ENCODE results near the gene GBF1. TPM values are rescaled to one million over a fixed set of nuclear protein-coding genes. Genes with fewer than 3 reads are reported as not detected.

GBF1 gene
- polyA plus RNA-seq, 1 donor from 2014 or later: 14.9 TPM

GRCh38 chr10:102402512-102402896 is 157.2 kb downstream of the GBF1 start:
- no peak overlapping the region for H3K27ac ChIP-seq (ENCODE audit: low read length)
- H3K4me3 ChIP-seq (ENCODE audit: low read length): no peak overlapping the region
- no peak overlapping the region for H3K4me2 ChIP-seq (ENCODE audit: low read length)
- H3K9me3 ChIP-seq (ENCODE audit: low read length): no peaks in the 10 kb centered on the region
- no peaks in the 10 kb centered on the region for H3K27me3 ChIP-seq (ENCODE audit: insufficient read depth, low read depth, low read length)
- no peaks in the 10 kb centered on the region for H3K79me2 ChIP-seq (replicated peaks; ENCODE audit: insufficient read depth, low read length)
- H3F3A ChIP-seq (ENCODE audit: insufficient read depth, low read length, poor library complexity, severe bottlenecking): no peaks in the 10 kb centered on the region
- no peaks in the 10 kb centered on the region for H3K9me2 ChIP-seq (ENCODE audit: insufficient read depth, low read length)
- H4K20me1 ChIP-seq (ENCODE audit: insufficient read depth): no peaks in the 10 kb centered on the region
- no peaks in the 10 kb centered on the region for H3K36me3 ChIP-seq (ENCODE audit: insufficient read depth, low read length)
- H2AFZ ChIP-seq (ENCODE audit: low read depth, low read length): no peak overlapping the region
- TF ChIP-seq, protein P1, sequence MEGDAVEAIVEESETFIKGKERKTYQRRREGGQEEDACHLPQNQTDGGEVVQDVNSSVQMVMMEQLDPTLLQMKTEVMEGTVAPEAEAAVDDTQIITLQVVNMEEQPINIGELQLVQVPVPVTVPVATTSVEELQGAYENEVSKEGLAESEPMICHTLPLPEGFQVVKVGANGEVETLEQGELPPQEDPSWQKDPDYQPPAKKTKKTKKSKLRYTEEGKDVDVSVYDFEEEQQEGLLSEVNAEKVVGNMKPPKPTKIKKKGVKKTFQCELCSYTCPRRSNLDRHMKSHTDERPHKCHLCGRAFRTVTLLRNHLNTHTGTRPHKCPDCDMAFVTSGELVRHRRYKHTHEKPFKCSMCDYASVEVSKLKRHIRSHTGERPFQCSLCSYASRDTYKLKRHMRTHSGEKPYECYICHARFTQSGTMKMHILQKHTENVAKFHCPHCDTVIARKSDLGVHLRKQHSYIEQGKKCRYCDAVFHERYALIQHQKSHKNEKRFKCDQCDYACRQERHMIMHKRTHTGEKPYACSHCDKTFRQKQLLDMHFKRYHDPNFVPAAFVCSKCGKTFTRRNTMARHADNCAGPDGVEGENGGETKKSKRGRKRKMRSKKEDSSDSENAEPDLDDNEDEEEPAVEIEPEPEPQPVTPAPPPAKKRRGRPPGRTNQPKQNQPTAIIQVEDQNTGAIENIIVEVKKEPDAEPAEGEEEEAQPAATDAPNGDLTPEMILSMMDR (IDR thresholded peaks at IDR 0.05; ENCODE audit: poor library complexity, severe bottlenecking): no peak
- no peak for TF ChIP-seq RAD21 (conservative IDR thresholded peaks at IDR 0.05)
- H3K9ac ChIP-seq (ENCODE audit: low read length): no peak overlapping the region

DNA sequence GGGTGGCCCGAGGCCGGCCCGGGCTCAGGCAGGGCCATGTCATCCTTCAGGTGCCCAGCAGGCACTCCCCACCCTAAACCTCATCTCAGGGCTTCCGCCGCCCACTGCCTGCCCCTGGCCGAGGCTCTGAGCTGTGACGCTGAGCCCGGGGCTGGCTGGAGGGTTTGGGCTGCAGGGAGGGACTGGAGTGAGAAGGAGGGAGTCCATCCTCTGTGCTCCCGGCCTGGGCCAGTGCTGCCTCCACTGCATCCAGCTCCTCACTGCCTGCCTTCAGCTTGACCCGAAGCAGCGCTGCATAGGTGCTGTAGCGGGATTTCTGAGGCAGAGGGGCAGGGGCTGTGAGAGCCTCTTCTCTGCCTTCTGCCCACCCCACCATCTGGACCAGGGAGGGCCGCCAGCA is 157.8 kb downstream of the GBF1 start:
- Histone ChIP-seq H3K79me2 (replicated peaks; ENCODE audit: insufficient read depth, low read length) (no peaks in the 10 kb centered on the region), H3K4me3 (ENCODE audit: low read length) (no peak overlapping the region), H4K20me1 (ENCODE audit: insufficient read depth) (no peaks in the 10 kb centered on the region), H3F3A (ENCODE audit: insufficient read depth, low read length, poor library complexity, severe bottlenecking) (no peaks in the 10 kb centered on the region), H3K9me3 (ENCODE audit: low read length) (no peaks in the 10 kb centered on the region), H2AFZ (ENCODE audit: low read depth, low read length) (no peak overlapping the region), H3K4me2 (ENCODE audit: low read length) (no peak overlapping the region), H3K36me3 (ENCODE audit: insufficient read depth, low read length) (no peaks in the 10 kb centered on the region), H3K9ac (ENCODE audit: low read length) (no peak overlapping the region), H3K27ac (ENCODE audit: low read length) (no peak overlapping the region), H3K9me2 (ENCODE audit: insufficient read depth, low read length) (no peaks in the 10 kb centered on the region), H3K27me3 (ENCODE audit: insufficient read depth, low read depth, low read length) (peaks cover 4% of the 10 kb centered on the region)
- no peak for TF ChIP-seq SMC3 (conservative IDR thresholded peaks at IDR 0.05; ENCODE audit: poor library complexity)
- no peak for TF ChIP-seq EZH2 (IDR thresholded peaks at IDR 0.05; ENCODE audit: borderline replicate concordance, insufficient read depth, low read length, poor library complexity, severe bottlenecking)
- TF ChIP-seq TAF1 (IDR thresholded peaks at IDR 0.05; ENCODE audit: low read depth): no peak
- TF ChIP-seq, protein P1 (IDR thresholded peaks at IDR 0.05; ENCODE audit: poor library complexity, severe bottlenecking): no peak
- TF ChIP-seq MXI1 (conservative IDR thresholded peaks at IDR 0.05; ENCODE audit: poor library complexity, severe bottlenecking): no peak
- TF ChIP-seq, protein P2, sequence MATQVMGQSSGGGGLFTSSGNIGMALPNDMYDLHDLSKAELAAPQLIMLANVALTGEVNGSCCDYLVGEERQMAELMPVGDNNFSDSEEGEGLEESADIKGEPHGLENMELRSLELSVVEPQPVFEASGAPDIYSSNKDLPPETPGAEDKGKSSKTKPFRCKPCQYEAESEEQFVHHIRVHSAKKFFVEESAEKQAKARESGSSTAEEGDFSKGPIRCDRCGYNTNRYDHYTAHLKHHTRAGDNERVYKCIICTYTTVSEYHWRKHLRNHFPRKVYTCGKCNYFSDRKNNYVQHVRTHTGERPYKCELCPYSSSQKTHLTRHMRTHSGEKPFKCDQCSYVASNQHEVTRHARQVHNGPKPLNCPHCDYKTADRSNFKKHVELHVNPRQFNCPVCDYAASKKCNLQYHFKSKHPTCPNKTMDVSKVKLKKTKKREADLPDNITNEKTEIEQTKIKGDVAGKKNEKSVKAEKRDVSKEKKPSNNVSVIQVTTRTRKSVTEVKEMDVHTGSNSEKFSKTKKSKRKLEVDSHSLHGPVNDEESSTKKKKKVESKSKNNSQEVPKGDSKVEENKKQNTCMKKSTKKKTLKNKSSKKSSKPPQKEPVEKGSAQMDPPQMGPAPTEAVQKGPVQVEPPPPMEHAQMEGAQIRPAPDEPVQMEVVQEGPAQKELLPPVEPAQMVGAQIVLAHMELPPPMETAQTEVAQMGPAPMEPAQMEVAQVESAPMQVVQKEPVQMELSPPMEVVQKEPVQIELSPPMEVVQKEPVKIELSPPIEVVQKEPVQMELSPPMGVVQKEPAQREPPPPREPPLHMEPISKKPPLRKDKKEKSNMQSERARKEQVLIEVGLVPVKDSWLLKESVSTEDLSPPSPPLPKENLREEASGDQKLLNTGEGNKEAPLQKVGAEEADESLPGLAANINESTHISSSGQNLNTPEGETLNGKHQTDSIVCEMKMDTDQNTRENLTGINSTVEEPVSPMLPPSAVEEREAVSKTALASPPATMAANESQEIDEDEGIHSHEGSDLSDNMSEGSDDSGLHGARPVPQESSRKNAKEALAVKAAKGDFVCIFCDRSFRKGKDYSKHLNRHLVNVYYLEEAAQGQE (IDR thresholded peaks at IDR 0.05; ENCODE audit: borderline replicate concordance): no peak
- TF ChIP-seq RAD21 (conservative IDR thresholded peaks at IDR 0.05): no peak
- no peak for TF ChIP-seq EP300 (conservative IDR thresholded peaks at IDR 0.05; ENCODE audit: poor library complexity, severe bottlenecking)
- no peak for TF ChIP-seq POLR2AphosphoS5 (IDR thresholded peaks at IDR 0.05)

All from neural cell (in vitro differentiated cells).